ENCODE results near the gene PSMD1. TPM values are rescaled to one million over a fixed set of nuclear protein-coding genes. Genes with fewer than 3 reads are reported as not detected.
A peak's percentile ranks its signal among the peaks of the same experiment; 100 is the strongest.
"Not testable (repeated sequence)": the region's sequence is repeated elsewhere in the genome, so short reads cannot be mapped to it uniquely, and the experiment has no call there.

Gene PSMD1
- total RNA-seq, result 100 to 1,000 TPM; 227 to 261 (median 251) TPM

DNA sequence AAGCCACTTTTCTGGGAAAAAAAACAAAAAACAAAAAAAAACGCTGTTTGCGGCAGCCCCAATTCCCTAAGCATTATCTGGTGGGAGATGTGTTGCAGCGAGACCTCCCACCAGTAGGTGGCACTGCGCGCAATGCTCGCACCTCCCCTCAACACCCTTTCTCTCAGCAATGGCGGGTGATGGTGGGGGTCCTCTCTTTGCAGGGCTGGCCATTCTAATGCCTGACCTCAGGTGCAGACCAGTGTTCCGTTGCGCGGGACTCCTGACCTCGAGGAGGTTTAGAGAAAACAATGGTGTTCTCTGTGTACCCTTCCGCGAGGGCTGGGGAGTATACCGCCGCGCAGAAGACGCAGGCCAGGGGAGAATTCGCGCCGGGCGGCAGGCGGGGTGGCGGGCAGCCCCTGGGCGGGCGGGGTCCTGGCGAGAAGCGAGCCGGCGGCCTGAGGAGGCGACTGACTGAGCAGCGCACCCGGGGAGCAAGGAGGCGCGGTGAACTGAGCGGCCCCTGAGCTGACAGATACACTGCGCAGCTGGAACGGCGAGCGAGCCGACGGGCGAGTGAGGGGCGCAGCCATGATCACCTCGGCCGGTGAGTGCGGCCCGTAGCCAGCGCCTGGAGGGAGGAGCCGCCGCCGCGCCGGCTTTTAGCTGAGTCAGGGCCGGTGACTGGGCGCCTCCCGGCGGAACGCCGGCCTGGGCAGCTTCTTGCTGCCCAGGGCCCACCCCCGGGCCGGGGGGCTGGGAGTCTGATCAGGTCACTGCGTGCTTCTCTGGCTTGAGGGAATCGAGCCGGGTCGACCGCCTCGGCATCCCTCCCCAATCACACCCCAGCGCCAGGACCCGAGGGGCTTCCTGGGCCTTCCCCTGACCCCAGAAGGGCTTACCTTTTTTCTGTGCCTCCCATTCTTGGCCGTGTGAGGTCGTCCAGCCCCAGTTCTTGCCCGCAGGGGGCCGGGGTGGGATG, at the start of gene PSMD1:
PSMD1 (plus strand) TSS at position 415 of the 964 bp plus-strand sequence; CDS start at position 574, 159 bp downstream.
- Mint-ChIP-seq H3K4me3 (peak within 1 kb of the TSS; percentile 98), H3K9me3 (no peaks in the 10 kb centered on the region), H3K4me1 (ENCODE audit: low read depth) (peaks cover 52% of the 10 kb centered on the region), H3K27me3 (ENCODE audit: low read depth) (peaks cover 3% of the 10 kb centered on the region), H3K36me3 (ENCODE audit: insufficient read depth) (peaks cover 14% of the 10 kb centered on the region)
- DNase-seq (peak; percentile 91), ATAC-seq (peak; percentile 86 to 87)

DNA sequence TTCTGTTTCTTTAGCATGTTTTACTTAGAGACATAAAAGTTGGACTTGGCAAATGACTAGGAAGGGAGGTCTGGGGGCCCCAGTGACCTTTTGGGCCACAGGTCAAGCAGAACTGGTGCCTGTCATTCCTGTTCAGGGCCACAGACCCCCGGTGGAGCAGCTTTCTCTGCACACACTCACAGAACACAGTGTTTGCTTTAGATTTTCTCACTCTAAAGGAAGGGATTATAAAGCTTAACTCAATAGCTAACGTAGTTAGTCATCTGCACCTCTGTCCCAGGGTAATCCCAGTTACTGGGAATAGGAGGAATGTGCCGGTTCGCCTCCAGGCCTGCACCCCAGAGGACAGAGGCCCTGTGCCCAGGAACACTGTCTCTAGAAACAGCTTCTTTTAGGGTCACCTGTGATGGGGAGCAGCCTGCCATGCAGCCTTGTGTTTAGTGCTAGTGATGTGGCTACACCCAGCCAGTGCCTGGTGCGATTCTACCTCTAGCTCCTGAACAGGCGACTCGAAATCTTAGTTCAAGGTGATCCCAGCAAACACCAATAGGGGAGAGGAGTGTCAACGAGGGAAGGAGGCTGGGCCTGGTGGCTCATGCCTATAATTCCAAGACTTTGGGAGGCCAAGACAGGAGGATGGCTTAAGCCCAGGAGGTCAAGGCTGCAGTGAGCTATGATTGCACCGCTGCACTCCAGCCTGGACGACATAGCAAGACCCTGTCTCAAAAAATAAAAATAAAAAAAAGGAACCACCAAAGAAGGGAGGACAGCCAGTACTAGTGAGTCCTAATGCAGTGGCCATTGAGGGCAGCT, 49.2 kb upstream of the PSMD1 start:
- DNase-seq, result no peak
- H3K27me3 Mint-ChIP-seq (ENCODE audit: low read depth), result peaks cover 13% of the 10 kb centered on the region
- no peaks in the 10 kb centered on the region for H3K36me3 Mint-ChIP-seq (ENCODE audit: insufficient read depth)
- H3K4me1 Mint-ChIP-seq (ENCODE audit: low read depth), result no peaks in the 10 kb centered on the region
- ATAC-seq, result no peak
- H3K4me3 Mint-ChIP-seq, result no peak overlapping the region
- H3K9me3 Mint-ChIP-seq, result peaks cover 10% of the 10 kb centered on the region

DNA sequence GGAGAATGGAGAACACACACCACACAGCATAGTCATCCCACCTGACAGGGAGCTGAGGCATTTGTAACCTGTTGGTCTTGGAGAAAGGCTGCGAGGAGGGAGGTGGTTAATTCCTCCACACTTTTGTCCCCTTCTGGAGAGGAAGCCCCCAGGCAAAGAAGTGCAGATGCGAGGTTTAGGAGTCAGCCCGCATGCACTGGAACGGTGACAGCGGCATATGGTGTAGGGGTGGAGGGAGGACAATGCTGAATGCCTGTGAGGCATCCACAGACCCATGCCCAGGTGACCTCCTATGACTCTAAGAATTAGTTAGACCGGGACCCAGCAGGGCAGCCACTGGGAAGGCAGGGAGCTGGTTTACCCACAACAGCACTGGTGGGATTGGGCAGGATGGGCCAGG, 48.5 kb upstream of the PSMD1 start:
- no peak overlapping the region for H3K4me3 Mint-ChIP-seq
- H3K4me1 Mint-ChIP-seq (ENCODE audit: low read depth), result no peaks in the 10 kb centered on the region

DNA sequence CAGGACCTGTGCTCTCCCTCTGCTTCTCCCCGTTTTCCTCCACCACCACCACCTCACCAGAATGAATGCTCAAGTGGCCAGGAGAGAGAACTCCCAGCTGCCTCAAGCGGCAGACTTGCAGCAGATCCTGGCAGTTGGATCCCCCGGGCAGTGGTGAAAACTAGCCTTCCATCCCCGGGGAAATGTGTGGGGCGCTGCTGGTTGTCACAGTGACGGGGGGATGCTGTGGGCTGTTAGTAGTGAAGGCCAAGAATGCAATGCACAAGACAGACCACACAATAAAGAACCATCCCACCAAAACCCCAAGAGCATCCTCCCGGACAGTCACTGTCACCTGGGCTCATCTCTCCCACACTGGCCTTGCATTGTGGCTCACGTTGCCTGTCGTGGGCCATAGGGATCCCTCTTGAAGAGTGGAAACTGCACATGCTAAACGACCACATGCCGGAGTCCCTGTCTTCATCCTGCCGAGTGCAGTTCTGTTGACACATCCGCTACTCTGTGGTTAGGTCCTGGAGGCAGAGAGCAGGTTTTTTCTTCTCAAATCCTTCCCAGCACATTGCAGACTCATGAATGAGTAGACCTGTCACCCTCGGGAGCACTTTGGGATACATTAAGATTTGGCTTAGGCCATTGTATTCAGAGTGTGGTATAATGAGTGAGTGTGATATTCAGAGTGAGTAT, 47.3 kb upstream of the PSMD1 start:
- Mint-ChIP-seq H3K9me3 (peaks cover 10% of the 10 kb centered on the region), H3K4me1 (ENCODE audit: low read depth) (no peaks in the 10 kb centered on the region), H3K4me3 (no peak overlapping the region), H3K36me3 (ENCODE audit: insufficient read depth) (no peaks in the 10 kb centered on the region), H3K27me3 (ENCODE audit: low read depth) (peaks cover 12% of the 10 kb centered on the region)
- no peak for ATAC-seq
- no peak for DNase-seq

More for the DNA sequence above, 48.5 kb upstream of the PSMD1 start:
- no peak for ATAC-seq
- Mint-ChIP-seq H3K36me3 (ENCODE audit: insufficient read depth) (no peaks in the 10 kb centered on the region), H3K9me3 (peaks cover 10% of the 10 kb centered on the region), H3K27me3 (ENCODE audit: low read depth) (peaks cover 10% of the 10 kb centered on the region)
- no peak for DNase-seq

DNA sequence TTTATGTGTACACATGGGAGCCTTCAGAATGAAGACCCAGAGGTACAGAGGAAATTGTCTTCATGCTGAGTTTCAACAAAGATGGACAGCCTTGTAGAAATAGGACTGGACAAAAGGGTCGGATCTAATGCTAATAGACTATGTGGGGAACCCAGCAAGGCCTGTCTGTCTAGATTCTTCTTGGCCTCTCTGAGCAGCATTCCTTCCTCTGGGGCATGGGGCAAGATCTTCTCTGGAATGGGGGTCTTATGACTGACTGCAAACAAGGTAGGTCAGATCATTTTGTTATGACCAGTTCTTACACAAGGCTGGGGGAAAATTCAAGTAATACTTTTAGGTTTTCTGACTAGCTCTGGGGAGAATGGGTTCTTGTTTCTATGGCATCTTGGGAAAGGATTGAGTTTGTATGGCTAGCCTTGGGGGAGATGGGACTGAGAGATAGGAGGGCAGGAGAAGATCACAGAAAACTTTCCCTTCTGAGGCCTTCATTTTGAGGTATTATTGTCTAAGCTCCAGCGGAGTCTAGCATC, 46.4 kb upstream of the PSMD1 start:
- Mint-ChIP-seq H3K27me3 (ENCODE audit: low read depth) (peaks cover 18% of the 10 kb centered on the region), H3K4me1 (ENCODE audit: low read depth) (no peaks in the 10 kb centered on the region), H3K36me3 (ENCODE audit: insufficient read depth) (no peaks in the 10 kb centered on the region), H3K4me3 (no peak overlapping the region), H3K9me3 (peaks cover 4% of the 10 kb centered on the region)
- ATAC-seq (no peak), DNase-seq (no peak)

DNA sequence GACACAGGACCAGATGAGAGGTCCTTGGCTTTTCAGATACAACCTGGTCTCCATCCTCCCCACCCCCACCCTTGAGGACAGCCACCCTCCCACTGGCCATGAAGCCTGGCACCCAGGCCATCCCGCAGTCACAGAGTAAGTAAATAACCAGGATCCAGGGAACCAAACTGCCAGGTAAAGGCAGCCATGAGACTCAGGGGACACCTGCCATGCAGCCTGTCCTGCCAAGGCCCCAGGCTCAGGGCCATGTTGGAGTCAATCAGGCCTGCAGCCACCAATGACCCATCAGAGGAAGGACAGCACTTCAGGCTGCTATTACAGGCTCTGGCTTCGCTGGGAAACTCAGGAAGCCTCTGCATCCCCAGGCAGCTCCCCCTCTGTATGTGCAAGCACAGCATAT, 45.1 kb upstream of the PSMD1 start:
- ATAC-seq, result no peak
- H3K9me3 Mint-ChIP-seq, result no peaks in the 10 kb centered on the region
- H3K36me3 Mint-ChIP-seq (ENCODE audit: insufficient read depth), result no peaks in the 10 kb centered on the region
- H3K27me3 Mint-ChIP-seq (ENCODE audit: low read depth), result peaks cover 23% of the 10 kb centered on the region
- DNase-seq, result no peak
- no peaks in the 10 kb centered on the region for H3K4me1 Mint-ChIP-seq (ENCODE audit: low read depth)
- H3K4me3 Mint-ChIP-seq, result no peak overlapping the region

DNA sequence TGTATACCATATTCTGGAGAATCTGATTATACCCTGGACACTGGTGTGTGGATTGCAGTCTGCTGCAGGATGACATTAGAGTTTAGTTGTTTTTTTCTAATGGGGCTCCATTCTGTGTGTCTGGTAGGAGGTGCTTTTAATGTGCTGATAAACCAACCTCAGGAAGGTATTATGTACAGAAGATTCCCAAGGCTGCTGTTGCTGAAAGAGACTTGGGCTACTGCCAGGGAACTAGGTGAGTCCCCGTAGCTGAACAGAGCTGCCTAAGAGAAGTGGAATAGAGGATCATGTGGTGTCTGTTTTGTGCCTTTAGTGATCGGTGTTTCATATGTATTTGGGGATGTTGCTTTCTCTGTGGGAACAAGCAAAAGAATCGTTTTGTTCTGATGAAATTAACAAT, 44.2 kb upstream of the PSMD1 start:
- H3K4me3 Mint-ChIP-seq, result no peak overlapping the region
- H3K4me1 Mint-ChIP-seq (ENCODE audit: low read depth), result no peaks in the 10 kb centered on the region
- peaks cover 25% of the 10 kb centered on the region for H3K27me3 Mint-ChIP-seq (ENCODE audit: low read depth)
- H3K9me3 Mint-ChIP-seq, result no peaks in the 10 kb centered on the region
- no peaks in the 10 kb centered on the region for H3K36me3 Mint-ChIP-seq (ENCODE audit: insufficient read depth)
- ATAC-seq (no peak), DNase-seq (no peak)

DNA sequence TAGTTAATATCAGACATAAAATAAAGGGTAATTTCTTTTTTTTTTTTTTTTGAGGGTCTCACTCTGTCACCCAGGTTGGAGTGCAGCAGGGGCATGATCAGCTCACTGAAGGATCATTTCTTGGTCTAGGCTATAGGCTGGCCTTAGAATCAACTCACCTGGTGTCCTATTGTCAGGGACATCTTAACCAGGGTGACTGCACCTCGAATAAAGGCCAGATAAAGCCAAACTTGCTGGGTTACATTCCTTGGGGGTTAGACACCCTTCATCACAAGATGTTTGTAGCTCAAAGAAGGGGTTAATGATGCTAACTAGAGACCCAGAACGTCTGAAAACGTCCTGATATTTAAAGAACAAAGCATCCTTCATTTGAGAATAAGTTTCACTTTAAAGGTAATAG, 42.8 kb upstream of the PSMD1 start:
- no peak for ATAC-seq
- no peak overlapping the region for H3K4me3 Mint-ChIP-seq
- no peaks in the 10 kb centered on the region for H3K9me3 Mint-ChIP-seq
- peaks cover 27% of the 10 kb centered on the region for H3K27me3 Mint-ChIP-seq (ENCODE audit: low read depth)
- H3K36me3 Mint-ChIP-seq (ENCODE audit: insufficient read depth), result no peaks in the 10 kb centered on the region
- DNase-seq, result no peak
- H3K4me1 Mint-ChIP-seq (ENCODE audit: low read depth), result no peaks in the 10 kb centered on the region

DNA sequence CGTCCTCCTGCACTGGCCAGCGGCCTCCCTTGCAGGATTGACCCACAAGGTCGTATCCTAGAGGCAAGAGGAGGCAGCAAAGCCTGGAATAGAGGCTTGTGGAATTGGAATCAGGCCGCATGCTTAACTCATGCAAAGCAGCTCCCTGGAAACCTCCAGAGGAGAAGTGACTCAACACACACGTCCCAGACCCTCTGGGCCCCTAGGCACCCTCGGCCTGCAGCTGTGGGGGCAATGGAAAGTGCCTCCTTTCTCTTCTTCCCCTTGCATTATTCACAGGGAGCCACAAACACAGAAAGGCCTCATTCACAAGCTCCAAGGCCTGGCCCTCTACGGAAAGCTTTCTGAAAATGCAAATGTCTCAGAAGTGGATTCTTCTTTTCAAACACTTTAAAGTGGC, 41.2 kb upstream of the PSMD1 start:
- Mint-ChIP-seq H3K9me3 (no peaks in the 10 kb centered on the region), H3K4me1 (ENCODE audit: low read depth) (no peaks in the 10 kb centered on the region), H3K36me3 (ENCODE audit: insufficient read depth) (no peaks in the 10 kb centered on the region), H3K4me3 (no peak overlapping the region), H3K27me3 (ENCODE audit: low read depth) (peaks cover 25% of the 10 kb centered on the region)
- ATAC-seq (no peak), DNase-seq (no peak)

DNA sequence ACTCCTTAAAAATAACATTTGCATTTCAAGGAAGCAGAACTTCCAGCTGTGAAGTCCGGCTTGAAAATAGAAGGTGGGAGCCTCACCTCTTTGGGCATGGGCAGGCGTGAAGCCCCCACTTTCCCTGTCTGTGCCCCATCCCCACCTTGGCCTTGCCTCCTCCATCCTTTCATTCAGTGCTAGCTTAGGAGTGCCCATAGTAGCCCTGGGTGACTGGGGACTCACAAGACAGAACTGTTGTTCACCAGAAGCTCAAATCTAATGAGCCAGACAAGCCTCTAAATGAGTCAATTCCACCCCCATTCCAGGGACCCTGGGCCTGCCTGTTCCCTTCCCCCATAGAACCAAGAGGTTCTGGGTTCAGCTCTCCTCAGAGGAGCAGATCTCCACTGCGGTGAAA, 40.7 kb upstream of the PSMD1 start:
- H3K4me3 Mint-ChIP-seq, result no peak overlapping the region
- H3K9me3 Mint-ChIP-seq, result no peaks in the 10 kb centered on the region
- H3K27me3 Mint-ChIP-seq (ENCODE audit: low read depth), result peaks cover 25% of the 10 kb centered on the region
- DNase-seq, result no peak
- ATAC-seq, result no peak
- H3K4me1 Mint-ChIP-seq (ENCODE audit: low read depth), result no peaks in the 10 kb centered on the region
- H3K36me3 Mint-ChIP-seq (ENCODE audit: insufficient read depth), result no peaks in the 10 kb centered on the region

DNA sequence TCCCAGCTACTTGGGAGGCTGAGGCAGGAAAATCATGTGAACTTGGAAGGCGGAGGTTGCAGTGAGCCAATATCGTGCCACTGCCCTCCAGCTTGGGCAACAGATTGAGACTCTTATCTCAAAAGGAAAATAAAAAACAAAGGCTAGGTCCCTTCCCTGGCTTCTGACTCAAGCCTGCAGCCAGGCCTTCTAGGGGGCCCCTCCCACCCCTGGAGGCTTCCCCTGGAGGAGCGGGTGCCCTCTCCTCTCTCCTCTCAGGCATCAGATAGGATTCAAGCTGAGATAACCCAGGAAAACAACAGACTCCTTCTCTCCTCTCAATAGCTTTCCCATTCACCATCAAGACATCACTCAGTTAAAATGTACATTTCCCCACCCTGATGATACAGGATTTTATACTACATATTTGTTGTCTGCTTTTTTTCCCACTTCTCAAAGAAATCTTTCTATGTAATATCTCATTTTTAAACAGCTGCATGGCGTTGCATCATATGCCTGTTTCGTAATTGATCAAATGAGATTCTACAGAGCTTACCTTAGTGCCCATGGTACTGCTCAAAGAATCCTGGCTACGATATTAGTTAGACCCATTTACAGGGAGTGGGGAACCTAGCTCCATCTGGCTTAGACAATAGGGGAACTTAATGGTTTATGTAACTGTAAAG, 40.0 kb upstream of the PSMD1 start:
- peaks cover 31% of the 10 kb centered on the region for H3K27me3 Mint-ChIP-seq (ENCODE audit: low read depth)
- no peak for DNase-seq
- no peak overlapping the region for H3K4me3 Mint-ChIP-seq
- H3K9me3 Mint-ChIP-seq, result no peaks in the 10 kb centered on the region
- no peaks in the 10 kb centered on the region for H3K4me1 Mint-ChIP-seq (ENCODE audit: low read depth)
- no peak for ATAC-seq
- no peaks in the 10 kb centered on the region for H3K36me3 Mint-ChIP-seq (ENCODE audit: insufficient read depth)

DNA sequence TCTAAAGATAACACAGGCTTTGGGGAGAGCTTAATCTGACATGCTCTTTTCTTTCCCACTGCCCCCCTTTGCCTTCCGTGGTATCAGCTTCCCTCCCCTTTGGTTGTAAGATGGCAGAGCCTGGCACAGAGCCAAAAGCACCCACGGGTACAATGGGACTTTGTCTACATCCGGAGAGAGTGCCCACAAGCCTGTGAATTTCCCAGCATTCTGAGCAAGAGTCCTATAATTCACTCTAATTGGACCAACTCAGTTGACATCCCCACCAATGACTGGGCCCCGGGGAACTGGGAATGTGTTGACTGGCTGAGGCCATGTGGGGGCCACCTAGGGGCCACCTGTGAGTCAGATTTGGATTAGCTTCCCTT, 39.5 kb upstream of the PSMD1 start:
- ATAC-seq, result no peak
- DNase-seq, result no peak

DNA sequence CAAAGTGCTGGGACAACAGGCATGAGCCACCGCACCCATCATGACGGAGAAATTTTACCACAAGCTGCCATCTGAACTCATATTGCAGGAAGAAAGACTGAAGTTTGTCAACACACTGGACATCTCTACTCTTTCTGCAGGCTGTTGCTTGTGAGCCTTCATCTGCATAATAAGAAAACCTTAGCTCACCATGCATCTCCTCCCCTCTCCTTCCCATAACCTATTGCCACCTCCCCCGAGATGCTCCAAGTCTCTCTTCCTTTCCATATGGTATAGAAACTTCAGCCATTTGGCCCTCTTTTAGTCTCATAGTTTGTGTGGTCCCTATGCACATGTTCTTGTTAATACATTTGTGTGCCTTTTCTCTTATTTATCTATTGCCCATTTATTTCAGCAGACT, 38.5 kb upstream of the PSMD1 start:
- DNase-seq, result no peak
- no peak for ATAC-seq
- no peaks in the 10 kb centered on the region for H3K4me1 Mint-ChIP-seq (ENCODE audit: low read depth)

More for the DNA sequence above, 39.5 kb upstream of the PSMD1 start:
- Mint-ChIP-seq H3K27me3 (ENCODE audit: low read depth) (peaks cover 29% of the 10 kb centered on the region), H3K9me3 (no peaks in the 10 kb centered on the region), H3K4me3 (no peak overlapping the region), H3K36me3 (ENCODE audit: insufficient read depth) (no peaks in the 10 kb centered on the region), H3K4me1 (ENCODE audit: low read depth) (no peaks in the 10 kb centered on the region)

DNA sequence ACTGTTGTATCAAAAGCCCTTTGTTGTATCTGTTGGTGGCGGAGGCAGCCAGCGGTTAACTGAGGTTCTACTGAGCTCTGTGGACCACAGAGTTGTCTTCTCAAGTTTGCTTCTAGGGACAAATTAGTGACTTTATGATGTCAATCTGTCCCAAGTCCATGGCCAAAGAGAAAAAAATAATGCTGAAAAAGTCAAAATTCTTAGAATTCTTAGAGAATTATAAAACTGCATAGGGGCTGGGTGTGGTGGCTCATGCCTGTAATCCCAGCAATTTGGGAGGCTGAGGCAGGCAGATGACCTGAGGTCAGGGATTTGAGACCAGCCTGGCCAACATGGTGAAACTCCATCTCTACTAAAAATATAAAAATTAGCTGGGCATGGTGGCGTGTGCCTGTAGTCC, 31.6 kb upstream of the PSMD1 start:
- not testable (repeated sequence) for H3K9me3 Mint-ChIP-seq; H3K36me3 Mint-ChIP-seq (ENCODE audit: insufficient read depth); DNase-seq; H3K4me3 Mint-ChIP-seq; ATAC-seq; H3K4me1 Mint-ChIP-seq (ENCODE audit: low read depth)
- H3K27me3 Mint-ChIP-seq (ENCODE audit: low read depth), result peaks cover 12% of the 10 kb centered on the region

More for the DNA sequence above, 38.5 kb upstream of the PSMD1 start:
- no peak overlapping the region for H3K4me3 Mint-ChIP-seq
- H3K36me3 Mint-ChIP-seq (ENCODE audit: insufficient read depth), result no peaks in the 10 kb centered on the region
- H3K9me3 Mint-ChIP-seq, result no peaks in the 10 kb centered on the region
- peaks cover 25% of the 10 kb centered on the region for H3K27me3 Mint-ChIP-seq (ENCODE audit: low read depth)

Data from activated T-cell treated with anti-CD3 and anti-CD28 coated beads, Interleukin-2, amount 50 U/mL, for 4 hours (primary cell).